HCT116 (cell line): ENCODE measurements around the gene SH3BP5L. TPM values are rescaled to one million over a fixed set of nuclear protein-coding genes. Genes with fewer than 3 reads are reported as not detected.

Experiments
- ATAC-seq: fragments of 200-7000 bp; cut with Tn5 transposase; 2 replicates; pipeline ENCODE4 v1.9.1; 2020; ENCODE audit warnings: mild to moderate bottlenecking, moderate library complexity
- BruUV-seq: library from RNA; stranded (reverse); fragments of 400-500 nt; replicated peaks from 2 replicates; lab custom pipeline; 2021; lab: Mats Ljungman, UMichigan
- CTCF ChIA-PET: fragments of 300-600 bp; sonication (Branson Sonifier 250); formaldehyde crosslinking; loops from one replicate; lab custom pipeline; 2021; ENCODE audit warnings: antibody characterized with exemption; lab: Charles Lee
- POLR2A ChIA-PET: fragments of 300-600, 350-600 bp; sonication (Branson Sonifier 250); formaldehyde crosslinking; loops from one replicate; lab custom pipeline; 2021; ENCODE audit warnings: antibody characterized with exemption; lab: Charles Lee
- RAD21 ChIA-PET, 2 experiments: fragments of 300-600 bp; sonication (Branson Sonifier 250); formaldehyde crosslinking; loops; one replicate each; lab custom pipeline; 2023; ENCODE audit warnings: low total read pairs in 2 of 2; ENCODE audit not compliant: uncharacterized antibody in 2 of 2, unreplicated experiment in 2 of 2, low non-redundant PET in 1 of 2; lab: Charles Lee
- DNase-seq: peaks from one replicate; pipeline ENCODE4 v3.0.0-alpha.2; 2010; ENCODE audit warnings: low read depth, low spot score
- H2AFZ ChIP-seq: fragments of 200-600 bp; shearing (Covaris generic), sonication (generic); 2 replicates; pipeline ENCODE4 v1.6.1; 2017; ENCODE audit warnings: low read depth, mixed run types, mixed read lengths, antibody characterized with exemption, low read length; ENCODE audit not compliant: poor library complexity, severe bottlenecking
- H3K27ac ChIP-seq: 2 replicates; pipeline ENCODE4 v1.5.1; 2012; ENCODE audit warnings: low read depth, low read length
- H3K27me3 ChIP-seq: fragments of 200-600 bp; sonication (generic); 2 replicates; pipeline ENCODE4 v1.6.1; 2016; ENCODE audit warnings: mixed run types, low read length, mixed read lengths; ENCODE audit not compliant: insufficient read depth
- H3K36me3 ChIP-seq, 2 experiments: fragments of 200-500 bp in 1 of 2; fragments of 200-600 bp in 1 of 2; sonication (Bioruptor generic) in 1 of 2; sonication (generic) in 1 of 2; 2 replicates each; pipeline versions ENCODE4 v1.5.1 to v1.6.1; 2014 to 2016; ENCODE audit warnings: low read length in 2 of 2, inconsistent platforms in 1 of 2, mixed read lengths in 1 of 2, mixed run types in 1 of 2; ENCODE audit not compliant: insufficient read depth in 2 of 2, control insufficient read depth in 1 of 2
- H3K4me1 ChIP-seq, 2 experiments: fragments of 200-600 bp in 1 of 2; sonication (generic) in 1 of 2; 2 replicates each; pipeline versions ENCODE4 v1.5.1 to v1.6.1; 2012 to 2017; ENCODE audit warnings: low read length in 2 of 2, inconsistent platforms in 1 of 2, mild to moderate bottlenecking in 1 of 2, mixed read lengths in 1 of 2, mixed run types in 1 of 2, moderate library complexity in 1 of 2; ENCODE audit not compliant: insufficient read depth in 2 of 2, control insufficient read depth in 1 of 2
- H3K4me2 ChIP-seq: fragments of 200-600 bp; sonication (generic); 2 replicates; pipeline ENCODE4 v1.6.1; 2017; ENCODE audit warnings: mixed run types, low read length, mixed read lengths
- H3K4me3 ChIP-seq, 2 experiments: fragments of 200-600 bp in 1 of 2; sonication (generic) in 1 of 2; replicated peaks in 1 of 2; 2 replicates each; pipeline ENCODE4 v1.5.1; 2011 to 2016; ENCODE audit warnings: low read length in 2 of 2, control low read depth in 1 of 2, low read depth in 1 of 2, mild to moderate bottlenecking in 1 of 2, mixed read lengths in 1 of 2, mixed run types in 1 of 2
- H3K79me2 ChIP-seq: fragments of 200-600 bp; sonication (generic); 2 replicates; pipeline ENCODE4 v1.6.1; 2017; ENCODE audit warnings: mild to moderate bottlenecking, mixed run types, low read length, moderate library complexity, mixed read lengths; ENCODE audit not compliant: insufficient read depth
- H3K9ac ChIP-seq: fragments of 200-600 bp; sonication (generic); 2 replicates; pipeline ENCODE4 v1.6.1; 2016; ENCODE audit warnings: low read length, mixed read lengths
- H3K9me2 ChIP-seq: fragments of 200-600 bp; sonication (generic), shearing (Covaris generic); 2 replicates; pipeline ENCODE4 v1.6.1; 2017; ENCODE audit warnings: mixed run types, mild to moderate bottlenecking, moderate library complexity; ENCODE audit not compliant: insufficient read depth
- H3K9me3 ChIP-seq, 2 experiments: fragments of 200-500 bp in 1 of 2; fragments of 200-600 bp in 1 of 2; sonication (Bioruptor generic) in 1 of 2; sonication (generic) in 1 of 2; 2 replicates each; pipeline ENCODE4 v1.6.1; 2014 to 2017; ENCODE audit warnings: low read length in 2 of 2, mixed read lengths in 2 of 2, inconsistent platforms in 1 of 2, low read depth in 1 of 2, mild to moderate bottlenecking in 1 of 2, mixed run types in 1 of 2, moderate library complexity in 1 of 2; ENCODE audit not compliant: control insufficient read depth in 1 of 2, insufficient read depth in 1 of 2
- H4K20me1 ChIP-seq: fragments of 200-600 bp; sonication (generic), shearing (Covaris generic); 2 replicates; pipeline ENCODE4 v1.6.1; 2017; ENCODE audit warnings: mixed run types, mild to moderate bottlenecking, moderate library complexity; ENCODE audit not compliant: insufficient read depth
- EZH2 ChIP-seq: fragments of 200-600 bp; sonication (generic); IDR thresholded peaks from 2 replicates; pipeline ENCODE4 v1.6.1; 2017; ENCODE audit warnings: antibody characterized with exemption, mixed run types
- FOSL1 ChIP-seq: IDR thresholded peaks from 2 replicates; pipeline ENCODE4 v1.6.1; 2012; ENCODE audit warnings: low read depth
- RAD21 ChIP-seq: IDR thresholded peaks from 2 replicates; pipeline ENCODE4 v1.6.1; 2012; ENCODE audit warnings: low read depth, mild to moderate bottlenecking
- SIN3A ChIP-seq: IDR thresholded peaks from 2 replicates; pipeline ENCODE4 v1.6.1; 2012; ENCODE audit warnings: low read depth
- SP1 ChIP-seq: IDR thresholded peaks from 2 replicates; pipeline ENCODE4 v1.6.1; 2012; ENCODE audit warnings: low read depth
- TCF7L2 ChIP-seq: IDR thresholded peaks from 2 replicates; pipeline ENCODE4 v1.7.0; 2011; ENCODE audit warnings: borderline replicate concordance, inconsistent platforms; ENCODE audit not compliant: insufficient read depth, insufficient read length; ENCODE audit errors: extremely low read depth
- YY1 ChIP-seq: IDR thresholded peaks from 2 replicates; pipeline ENCODE4 v1.6.1; 2011; ENCODE audit warnings: low read length, low read depth, moderate library complexity, mild to moderate bottlenecking; ENCODE audit not compliant: insufficient replicate concordance; ENCODE audit errors: extremely low read depth
- ZBTB33 ChIP-seq: IDR thresholded peaks from 2 replicates; pipeline ENCODE4 v1.6.1; 2011; ENCODE audit warnings: mild to moderate bottlenecking, low read length, moderate library complexity; ENCODE audit not compliant: insufficient replicate concordance; ENCODE audit errors: extremely low read depth
- intact Hi-C: fragments of 100-400 bp; cut with micrococcal nuclease; formaldehyde crosslinking; loops from 2 replicates; pipeline ENCODE4 v1.10.0; 2022
- total RNA-seq: library from RNA; stranded (reverse); gene quantifications from one replicate; pipeline ENCODE4 v1.2.1, GENCODE V29; 2021; ENCODE audit not compliant: unreplicated experiment

SH3BP5L gene
- total RNA-seq, 1 experiment from 2014 or later = 22.3 TPM

GRCh38 chr1:248837045-248837780 is 11.5 kb upstream of the SH3BP5L start:
- Histone ChIP-seq H3K9ac (peak overlapping the region; percentile 88), H3K4me2 (peak overlapping the region; percentile 84), H3K79me2 (peaks cover 26% of the 10 kb centered on the region), H3K27ac (peak overlapping the region; percentile 97), H3K4me3 (peak overlapping the region; percentile 69 to 84), H3K9me2 (no peaks in the 10 kb centered on the region), H3K36me3 (no peaks in the 10 kb centered on the region), H2AFZ (no peak overlapping the region), H3K27me3 (no peaks in the 10 kb centered on the region), H3K4me1 (peaks cover 5 to 24% of the 10 kb centered on the region in 2 experiments; a peak in 3 of 4 replicates), H3K9me3 (no peaks in the 10 kb centered on the region), H4K20me1 (no peaks in the 10 kb centered on the region)
- TSS peak; percentile 89 for BruUV-seq
- TF ChIP-seq SP1 (no peak), RAD21 (no peak)
- POLR2A ChIA-PET = interaction anchor here (0.8 to 4.4 kb wide), 6 partner anchors 9 to 70 kb away, joined by 3 to 49 read pairs (median 6); partner anchors contain the start of genes PGBD2, SH3BP5L and ZNF692
- DNase-seq (no peak), ATAC-seq (no peak)
- RAD21 ChIA-PET = interaction anchor here in 1 of 2 experiments (1.1 kb wide), 1 partner anchor 11 kb away, joined by 4 read pairs; the partner anchor contains the start of gene SH3BP5L
- CTCF ChIA-PET = interaction anchor here (1.0 to 2.9 kb wide), 5 partner anchors 9 to 141 kb away, joined by 3 to 24 read pairs (median 6); partner anchors contain the start of genes SH3BP5L and ZNF692
- intact Hi-C loops = no loop called here

GRCh38 chr1:248834343-248834940 is 8.7 kb upstream of the SH3BP5L start:
- H3K79me2 ChIP-seq = peaks cover 4% of the 10 kb centered on the region; the same call in 1 of the 2 replicates
- no peaks in the 10 kb centered on the region for H3K27me3 ChIP-seq
- POLR2A ChIA-PET = no interaction called here
- no peak overlapping the region for H3K27ac ChIP-seq
- intact Hi-C loops = no loop called here
- peaks cover 5 to 19% of the 10 kb centered on the region in 2 experiments; a peak in 3 of 4 replicates for H3K4me1 ChIP-seq
- RAD21 ChIA-PET = no interaction called here
- H3K9me2 ChIP-seq = no peaks in the 10 kb centered on the region
- ATAC-seq (no peak), DNase-seq (no peak)
- H4K20me1 ChIP-seq = no peaks in the 10 kb centered on the region
- no peaks in the 10 kb centered on the region for H3K36me3 ChIP-seq
- no peak for TF ChIP-seq TCF7L2
- no peak for TF ChIP-seq YY1
- no peak for TF ChIP-seq SIN3A
- no peak for TF ChIP-seq ZBTB33
- TF ChIP-seq EZH2 = no peak
- no peak for TF ChIP-seq FOSL1
- no peak overlapping the region for H3K9ac ChIP-seq
- no peak overlapping the region for H3K4me2 ChIP-seq
- no peaks in the 10 kb centered on the region for H3K9me3 ChIP-seq
- no TSS peak for BruUV-seq
- no peak overlapping the region for H2AFZ ChIP-seq
- CTCF ChIA-PET = no interaction called here
- H3K4me3 ChIP-seq = no peak overlapping the region
